K562 (cell line): Measurements from ENCODE around the gene ANKFN1. TPM values are rescaled to one million over a fixed set of nuclear protein-coding genes. Genes with fewer than 3 reads are reported as not detected.

Experiments
- BDP1 ChIP-seq: IDR thresholded peaks from 3 replicates; pipeline ENCODE4 v1.6.1; 2011; ENCODE audit not compliant: insufficient read length, insufficient read depth
- HCFC1 ChIP-seq: IDR thresholded peaks from 2 replicates; pipeline ENCODE4 v1.6.1; 2012; ENCODE audit warnings: low read depth, low read length, improper control_type of control experiment
- HDAC6 ChIP-seq: IDR thresholded peaks from 2 replicates; pipeline ENCODE4 v1.6.1; 2012; ENCODE audit warnings: low read depth, mild to moderate bottlenecking, control low read depth, inconsistent platforms, low read length, moderate library complexity
- HINFP ChIP-seq: fragments of 450-650 bp; conservative IDR thresholded peaks from 2 replicates; pipeline ENCODE4 v1.6.1; 2016; ENCODE audit warnings: missing genetic modification characterization, low read depth, mild to moderate bottlenecking, control low read depth, missing compliant biosample characterization
- JUN ChIP-seq, 2 experiments: sonication (generic) in 1 of 2; formaldehyde crosslinking in 1 of 2; IDR thresholded peaks; 2 replicates each; pipeline versions ENCODE4 v1.6.1 to v1.8.0; 2012 to 2022; ENCODE audit warnings: borderline replicate concordance in 2 of 2, mild to moderate bottlenecking in 2 of 2, improper control_type of control experiment in 1 of 2, low read depth in 1 of 2, low read length in 1 of 2, missing genetic modification reagents in 1 of 2
- NR2C1 ChIP-seq, 2 experiments: fragments of 450-650 bp; IDR thresholded peaks; 2 replicates each; pipeline ENCODE4 v1.6.1; 2017; ENCODE audit warnings: mild to moderate bottlenecking in 2 of 2, antibody characterized with exemption in 1 of 2, inconsistent platforms in 1 of 2, missing compliant biosample characterization in 1 of 2, missing genetic modification characterization in 1 of 2
- SREBF2 ChIP-seq: sonication (generic); formaldehyde crosslinking; IDR thresholded peaks from 2 replicates; pipeline ENCODE4 v1.4.0; 2020; ENCODE audit warnings: mild to moderate bottlenecking, missing genetic modification reagents
- ZEB2 ChIP-seq: fragments of 450-650 bp; IDR thresholded peaks from 2 replicates; pipeline ENCODE4 v1.6.1; 2016
- ZKSCAN1 ChIP-seq: fragments of 150-350 bp; IDR thresholded peaks from 2 replicates; pipeline ENCODE4 v1.6.1; 2016; ENCODE audit warnings: low read depth, low read length
- ZNF589 ChIP-seq: fragments of 200-800 bp; sonication (Bioruptor generic); IDR thresholded peaks from 2 replicates; pipeline ENCODE4 v1.6.1; 2016; ENCODE audit warnings: low read depth, missing genetic modification characterization, missing compliant biosample characterization
- polyA plus RNA-seq, 8 experiments: library from polyadenylated mRNA; depleted of rRNA in 4 of 8; stranded (reverse) in 5 of 8; unstranded in 3 of 8; fragments of >200 nt; fragmentation: Nextera tagmentation in 2 of 8; fragmentation: Illumina TruSeq in 1 of 8; extraction: Ambion mirVana in 2 of 8; extraction: Trizol in 1 of 8; gene quantifications; 2 replicates each; pipeline versions ENCODE4 v1.2.1 to v1.2.3, GENCODE V29; 2011 to 2014; ENCODE audit warnings: inconsistent platforms in 1 of 8, missing spikeins in 1 of 8
- total RNA-seq, 7 experiments: library from RNA; depleted of rRNA in 6 of 7; stranded (reverse); fragments of >200 nt in 6 of 7; fragmentation: Illumina TruSeq in 2 of 7; extraction: Trizol in 2 of 7; gene quantifications; 2 replicates each; pipeline versions ENCODE4 v1.2.1 to v1.2.3, GENCODE V29; 2011 to 2021; ENCODE audit warnings: low replicate concordance in 1 of 7
- TF ChIP-seq, protein P1 (sequence below): sonication (generic); formaldehyde crosslinking; IDR thresholded peaks from 2 replicates; pipeline ENCODE4 v1.8.1; 2023; ENCODE audit warnings: mild to moderate bottlenecking, missing genetic modification reagents

The ANKFN1 gene
- total and polyA plus RNA-seq, 9 of the 15 experiments (the other 6 are each of a cell fraction or from before 2014, with no cell fraction given) = 0.04 to 0.39 (median 0.15) TPM; not detected in 1

GRCh38 chr17:56324676-56325075, 171.4 kb downstream of the ANKFN1 start (continued):
- TF ChIP-seq, protein P1, sequence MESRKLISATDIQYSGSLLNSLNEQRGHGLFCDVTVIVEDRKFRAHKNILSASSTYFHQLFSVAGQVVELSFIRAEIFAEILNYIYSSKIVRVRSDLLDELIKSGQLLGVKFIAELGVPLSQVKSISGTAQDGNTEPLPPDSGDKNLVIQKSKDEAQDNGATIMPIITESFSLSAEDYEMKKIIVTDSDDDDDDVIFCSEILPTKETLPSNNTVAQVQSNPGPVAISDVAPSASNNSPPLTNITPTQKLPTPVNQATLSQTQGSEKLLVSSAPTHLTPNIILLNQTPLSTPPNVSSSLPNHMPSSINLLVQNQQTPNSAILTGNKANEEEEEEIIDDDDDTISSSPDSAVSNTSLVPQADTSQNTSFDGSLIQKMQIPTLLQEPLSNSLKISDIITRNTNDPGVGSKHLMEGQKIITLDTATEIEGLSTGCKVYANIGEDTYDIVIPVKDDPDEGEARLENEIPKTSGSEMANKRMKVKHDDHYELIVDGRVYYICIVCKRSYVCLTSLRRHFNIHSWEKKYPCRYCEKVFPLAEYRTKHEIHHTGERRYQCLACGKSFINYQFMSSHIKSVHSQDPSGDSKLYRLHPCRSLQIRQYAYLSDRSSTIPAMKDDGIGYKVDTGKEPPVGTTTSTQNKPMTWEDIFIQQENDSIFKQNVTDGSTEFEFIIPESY (CRISPR knock-in tag) = no peak
- TF ChIP-seq BDP1 (no peak), HINFP (tag) (no peak), ZEB2 (no peak), ZKSCAN1 (no peak), NR2C1 (IDR thresholded peaks at IDR 0.05) (no peak), NR2C1 (tag; IDR thresholded peaks at IDR 0.05) (no peak), JUN (IDR thresholded peaks at IDR 0.05; ENCODE audit: borderline replicate concordance, low read depth, low read length) (no peak), JUN (CRISPR knock-in tag; IDR thresholded peaks at IDR 0.05; ENCODE audit: borderline replicate concordance) (no peak), HCFC1 (no peak), HDAC6 (no peak), ZNF589 (CRISPR knock-in tag) (no peak), SREBF2 (CRISPR knock-in tag) (no peak)
